ENCODE measurements around the gene BLOC1S6. TPM values are rescaled to one million over a fixed set of nuclear protein-coding genes. Genes with fewer than 3 reads are reported as not detected.
A peak's percentile ranks its signal among the peaks of the same experiment; 100 is the strongest.

The BLOC1S6 gene
- 82.0 and 88.4 TPM in 2 replicates for polyA plus RNA-seq (2014; cell fraction: cytosol; rRNA removed)
- polyA plus RNA-seq (2014; cell fraction: nucleus; rRNA removed) = 17.1 and 24.0 TPM in 2 replicates

- peak; percentile 97 for DNase-seq (ENCODE audit: low spot score)
Measured at GRCh38 chr15:45587095-45587862, at the start of gene BLOC1S6. Gene BLOC1S6, plus strand, starts transcription at chr15:45587379. Its CDS starts 65 bp downstream, at chr15:45587444.

- no peak for DNase-seq (ENCODE audit: low spot score)
Measured at GRCh38 chr15:45539680-45540079, 47.5 kb upstream of the BLOC1S6 start.

GRCh38 chr15:45540531-45540930 is 46.6 kb upstream of the BLOC1S6 start:
- DNase-seq (ENCODE audit: low spot score) = no peak

GRCh38 chr15:45543051-45543450 is 44.1 kb upstream of the BLOC1S6 start:
- no peak for DNase-seq (ENCODE audit: low spot score)

- DNase-seq (ENCODE audit: low spot score) = no peak
Measured at GRCh38 chr15:45544266-45545023, 42.7 kb upstream of the BLOC1S6 start.

GRCh38 chr15:45546789-45547188 is 40.4 kb upstream of the BLOC1S6 start:
- no peak for DNase-seq (ENCODE audit: low spot score)

GRCh38 chr15:45548753-45549520 is 38.2 kb upstream of the BLOC1S6 start:
- peak; percentile 86 for DNase-seq (ENCODE audit: low spot score)

- no peak for DNase-seq (ENCODE audit: low spot score)
Measured at GRCh38 chr15:45549541-45550220, 37.5 kb upstream of the BLOC1S6 start.

GRCh38 chr15:45550436-45550835 is 36.7 kb upstream of the BLOC1S6 start:
- DNase-seq (ENCODE audit: low spot score) = no peak

- DNase-seq (ENCODE audit: low spot score) = no peak
Measured at GRCh38 chr15:45551676-45552075, 35.5 kb upstream of the BLOC1S6 start.

- no peak for DNase-seq (ENCODE audit: low spot score)
Measured at GRCh38 chr15:45555934-45556608, 31.1 kb upstream of the BLOC1S6 start.

- no peak for DNase-seq (ENCODE audit: low spot score)
Measured at GRCh38 chr15:45572617-45573016, 14.6 kb upstream of the BLOC1S6 start.

- peak; percentile 38 for DNase-seq (ENCODE audit: low spot score)
Measured at GRCh38 chr15:45573961-45574629, 13.1 kb upstream of the BLOC1S6 start.

GRCh38 chr15:45581919-45582318 is 5.3 kb upstream of the BLOC1S6 start:
- DNase-seq (ENCODE audit: low spot score) = no peak

GRCh38 chr15:45583731-45584639 is 3.2 kb upstream of the BLOC1S6 start:
- no peak for DNase-seq (ENCODE audit: low spot score)

- no peak for DNase-seq (ENCODE audit: low spot score)
Measured at GRCh38 chr15:45585069-45585791, 1.9 kb upstream of the BLOC1S6 start.

GRCh38 chr15:45586125-45586524 is 1.1 kb upstream of the BLOC1S6 start:
- no peak for DNase-seq (ENCODE audit: low spot score)

GRCh38 chr15:45586601-45587094 is 531 bp upstream of the BLOC1S6 start:
- no peak for DNase-seq (ENCODE audit: low spot score)

Data from SK-N-DZ (cell line).